T-helper 1 cell treated with Interleukin-12 subunit alpha and Interleukin-12 subunit beta and Interleukin-4 antibody, amounts not matched to agents 30 ng/mL and 1 ng/mL, for 36 hours (primary cell): ENCODE data around the gene CDSN. TPM values are rescaled to one million over a fixed set of nuclear protein-coding genes. Genes with fewer than 3 reads are reported as not detected.
"Not testable (repeated sequence)": the region's sequence is repeated elsewhere in the genome, so short reads cannot be mapped to it uniquely, and the experiment has no call there.

Experiments used
- intact Hi-C: fragments of 100-400 bp; cut with micrococcal nuclease; formaldehyde crosslinking; loops from one replicate; pipeline ENCODE4 v1.15.1; 2024
- total RNA-seq: library from RNA; stranded (reverse); gene quantifications from 2 replicates; pipeline ENCODE4 v1.2.3, GENCODE V29; 2022

The CDSN gene, protein sequence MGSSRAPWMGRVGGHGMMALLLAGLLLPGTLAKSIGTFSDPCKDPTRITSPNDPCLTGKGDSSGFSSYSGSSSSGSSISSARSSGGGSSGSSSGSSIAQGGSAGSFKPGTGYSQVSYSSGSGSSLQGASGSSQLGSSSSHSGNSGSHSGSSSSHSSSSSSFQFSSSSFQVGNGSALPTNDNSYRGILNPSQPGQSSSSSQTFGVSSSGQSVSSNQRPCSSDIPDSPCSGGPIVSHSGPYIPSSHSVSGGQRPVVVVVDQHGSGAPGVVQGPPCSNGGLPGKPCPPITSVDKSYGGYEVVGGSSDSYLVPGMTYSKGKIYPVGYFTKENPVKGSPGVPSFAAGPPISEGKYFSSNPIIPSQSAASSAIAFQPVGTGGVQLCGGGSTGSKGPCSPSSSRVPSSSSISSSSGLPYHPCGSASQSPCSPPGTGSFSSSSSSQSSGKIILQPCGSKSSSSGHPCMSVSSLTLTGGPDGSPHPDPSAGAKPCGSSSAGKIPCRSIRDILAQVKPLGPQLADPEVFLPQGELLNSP
- total RNA-seq: not detected in 2 replicates

- intact Hi-C loops: no loop called here
Observed at GRCh38 chr6:31120151-31120915, at the start of gene CDSN. Gene CDSN (minus strand): TSS chr6:31120446. CDS start chr6:31120419, 27 bp downstream.

- intact Hi-C loops: no loop called here
Observed at GRCh38 chr6:31169123-31169857, 49.0 kb upstream of the CDSN start.

DNA sequence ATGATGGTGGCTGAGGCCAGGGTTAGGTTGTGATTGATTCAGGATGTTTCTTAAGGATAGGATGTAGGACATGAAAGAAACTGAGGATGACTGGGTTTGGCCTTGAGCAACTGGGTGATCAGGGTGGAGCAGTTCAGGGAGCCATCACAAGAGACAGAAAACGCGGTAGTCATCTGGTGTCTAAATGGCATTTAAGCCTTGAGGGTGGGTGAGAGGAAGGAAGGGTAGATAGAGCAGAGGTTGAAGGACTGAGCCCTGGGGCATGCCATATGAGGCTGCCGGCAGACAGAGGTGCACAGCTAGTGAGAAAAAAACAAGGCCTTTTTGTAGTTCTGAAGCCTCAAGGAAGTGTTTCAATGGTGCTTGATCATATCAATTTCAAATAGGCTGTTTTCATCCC lies 48.4 kb upstream of the CDSN start:
- intact Hi-C loops: no loop called here

DNA sequence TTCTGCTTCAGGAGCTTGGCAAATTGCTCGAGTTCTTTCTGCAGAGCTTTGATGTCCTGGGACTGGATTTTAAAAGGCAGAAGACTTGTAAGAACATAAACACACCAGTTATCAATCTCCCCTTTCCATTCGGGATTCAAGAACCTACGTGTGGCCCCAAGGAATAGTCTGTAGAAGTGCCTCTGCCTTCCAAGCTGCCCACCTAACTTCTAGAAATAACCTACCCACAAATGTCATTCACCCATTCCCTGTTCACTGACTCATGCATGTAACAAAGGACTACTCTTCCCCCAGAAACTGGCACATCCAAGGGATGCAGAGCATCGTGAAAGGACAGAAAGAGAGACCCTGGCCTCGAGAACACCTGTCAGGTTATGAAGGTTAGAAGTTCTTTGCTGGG lies 45.7 kb upstream of the CDSN start:
- intact Hi-C loops: no loop called here

GRCh38 chr6:31165064-31165832 lies 45.0 kb upstream of the CDSN start:
- intact Hi-C loops: not testable (repeated sequence)

DNA sequence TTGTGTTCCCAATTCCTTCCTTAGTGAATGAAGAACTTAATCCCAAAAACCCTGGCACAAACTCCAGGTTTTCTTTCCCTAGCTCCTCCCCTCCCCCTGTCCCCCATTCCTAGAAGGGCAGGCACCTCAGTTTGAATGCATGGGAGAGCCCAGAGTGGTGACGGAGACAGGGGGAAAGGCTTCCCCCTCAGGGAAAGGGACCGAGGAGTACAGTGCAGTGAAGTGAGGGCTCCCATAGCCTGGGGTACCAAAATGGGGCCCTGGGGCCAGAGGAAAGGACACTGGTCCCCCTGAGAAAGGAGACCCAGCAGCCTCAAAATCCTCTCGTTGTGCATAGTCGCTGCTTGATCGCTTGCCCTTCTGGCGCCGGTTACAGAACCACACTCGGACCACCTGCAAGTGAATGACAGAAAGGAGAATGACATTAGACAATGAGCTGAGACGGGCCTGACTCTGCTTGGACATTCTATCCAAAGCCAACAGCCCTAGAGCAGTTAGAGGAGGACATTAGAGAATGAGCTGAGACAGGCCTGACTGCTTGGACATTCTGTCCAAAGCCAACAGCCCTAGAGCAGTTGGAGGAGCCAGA lies 44.3 kb upstream of the CDSN start:
- intact Hi-C loops: not testable (repeated sequence)

DNA sequence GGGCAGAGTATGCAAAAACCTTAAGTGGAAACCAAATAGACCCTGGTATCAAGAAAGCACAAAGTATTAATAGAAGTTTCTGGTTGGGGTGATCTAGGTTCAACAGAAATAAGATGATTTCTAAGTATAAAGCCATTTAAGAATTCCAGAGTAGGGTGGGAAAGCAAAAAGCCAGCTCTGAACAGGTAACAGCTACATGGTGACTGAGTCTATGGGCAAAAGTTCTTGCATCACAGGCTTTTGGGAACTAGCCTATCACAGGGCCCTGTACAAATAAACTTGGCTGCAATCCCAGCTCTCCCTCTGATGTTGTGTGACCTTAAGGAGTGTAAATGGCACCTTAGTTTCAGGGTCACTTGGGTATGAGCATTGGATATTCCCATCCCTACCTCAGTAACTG lies 43.7 kb upstream of the CDSN start:
- intact Hi-C loops: no loop called here

- intact Hi-C loops: no loop called here
Observed at GRCh38 chr6:31162463-31163165, 42.4 kb upstream of the CDSN start.

- intact Hi-C loops: no loop called here
Observed at GRCh38 chr6:31161216-31162126, 41.2 kb upstream of the CDSN start.

GRCh38 chr6:31158863-31159855 lies 38.9 kb upstream of the CDSN start:
- intact Hi-C loops: loop anchor here (1.0 to 10.0 kb wide), 16 partner anchors 22 to 1092 kb away; partner anchors contain the start of genes C6orf136, DXO, HLA-C and MDC1

DNA sequence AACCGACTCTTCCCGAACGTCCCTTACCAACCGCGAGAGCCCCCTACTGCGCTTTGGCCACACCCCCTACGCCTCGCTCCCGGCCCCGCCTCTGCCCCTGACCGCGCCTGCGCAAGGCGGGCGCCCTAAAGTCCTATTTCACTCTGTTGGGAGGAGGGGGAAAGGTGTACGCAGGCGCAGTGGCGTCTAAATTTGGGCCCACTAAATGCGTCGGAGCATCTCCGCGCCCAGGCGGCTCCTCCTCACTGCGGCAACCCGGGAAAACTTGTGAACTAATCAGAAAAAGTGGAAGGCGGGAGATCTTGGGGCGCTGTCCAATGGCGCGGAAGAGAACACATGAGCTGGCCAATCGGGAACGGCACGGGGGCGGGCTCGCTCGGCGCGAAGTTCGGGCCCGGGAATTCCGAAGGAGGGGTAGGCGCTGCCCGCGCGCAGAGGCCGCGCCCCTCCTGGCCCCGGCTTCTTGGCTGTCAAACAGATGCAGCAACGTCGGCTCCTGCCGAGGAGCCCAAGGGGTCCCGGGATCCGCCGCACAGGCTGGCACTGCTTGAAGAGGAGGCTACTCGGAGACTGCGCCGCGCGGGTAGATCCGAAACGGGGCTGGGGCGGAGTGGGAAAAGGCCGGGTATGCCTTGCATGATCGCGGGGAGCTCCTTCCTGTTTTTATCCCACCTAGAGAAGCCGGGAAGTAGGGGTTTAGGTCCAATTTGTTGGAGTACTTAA lies 38.1 kb upstream of the CDSN start, which contains the start of gene TCF19:
Gene TCF19 (plus strand): TSS at position 450 of the 723 bp plus-strand sequence. CDS start 881 bp downstream, outside the sequence.
- intact Hi-C loops: loop anchor here (1.0 to 10.0 kb wide), 16 partner anchors 21 to 1092 kb away; partner anchors contain the start of genes C6orf136, DXO, HLA-C and MDC1

GRCh38 chr6:31157513-31158139 lies 37.4 kb upstream of the CDSN start, which contains the start of gene CCHCR1:
Gene CCHCR1 (minus strand): TSS chr6:31157802. CDS start chr6:31157600, 202 bp downstream.
- intact Hi-C loops: loop anchor here (1.0 to 10.0 kb wide), 16 partner anchors 20 to 1091 kb away; partner anchors contain the start of genes C6orf136, DXO, HLA-C and MDC1

- intact Hi-C loops: loop anchor here (5.0 to 10.0 kb wide), 2 partner anchors 466 to 818 kb away; partner anchors contain the start of genes DXO and PRRC2A
Observed at GRCh38 chr6:31156641-31157040, 36.4 kb upstream of the CDSN start.

- intact Hi-C loops: loop anchor here (10.0 kb wide), 1 partner anchor 820 kb away; the partner anchor contains the start of gene DXO
Observed at GRCh38 chr6:31154436-31154835, 34.2 kb upstream of the CDSN start.

DNA sequence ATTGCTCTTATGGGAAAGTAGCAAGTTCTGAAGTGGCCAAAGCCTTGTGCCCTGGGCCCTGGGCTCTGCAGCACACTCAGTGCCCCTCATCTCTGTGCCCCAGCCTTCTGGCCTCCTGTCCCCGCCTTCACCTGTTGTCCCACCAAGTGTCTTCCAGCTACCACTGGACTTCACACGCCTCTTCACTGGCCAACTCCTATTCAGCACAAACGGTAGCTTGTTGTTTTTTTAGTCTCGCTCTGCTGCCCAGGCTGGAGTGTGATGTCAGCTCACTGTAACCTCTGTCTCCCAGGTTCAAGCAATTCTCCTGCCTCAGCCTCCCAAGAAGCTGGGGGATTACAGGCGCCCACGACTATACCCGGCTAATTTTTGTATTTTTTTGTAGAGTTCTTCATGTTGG lies 32.5 kb upstream of the CDSN start:
- intact Hi-C loops: loop anchor here (10.0 kb wide), 1 partner anchor 822 kb away; the partner anchor contains the start of gene DXO
